Adrenal gland (tissue), 5 donors: ENCODE results near the gene FAP.

ENCODE experiments used
- CTCF ChIP-seq, 6 experiments: fragments of 450-650 bp in 4 of 6; fragments of 200-600 bp in 2 of 6; sonication (generic) in 1 of 6; IDR thresholded peaks; 1 replicate in 5 of 6; 2 replicates in 1 of 6; pipeline versions ENCODE4 v1.5.1 to v1.8.0; 2016 to 2021; ENCODE audit warnings: antibody characterized with exemption in 6 of 6, mild to moderate bottlenecking in 2 of 6, moderate library complexity in 1 of 6
- POLR2A ChIP-seq, 2 donors: fragments of 450-650 bp; IDR thresholded peaks; one replicate each; pipeline ENCODE4 v1.6.1; 2017; ENCODE audit warnings: antibody characterized with exemption in 2 of 2, mild to moderate bottlenecking in 2 of 2, moderate library complexity in 1 of 2
- donor health status: DM: no; HTN: no; CAD: no.

- TF ChIP-seq CTCF (IDR thresholded peaks at IDR 0.05), result no peak
- TF ChIP-seq POLR2A (IDR thresholded peaks at IDR 0.05), result no peak
Measured at GRCh38 chr2:162243294-162243693, at the start of gene FAP.
